ENCODE results near the gene SNX15.
"Not testable (repeated sequence)": the region's sequence is repeated elsewhere in the genome, so short reads cannot be mapped to it uniquely, and the experiment has no call there.

The SNX15 gene, protein sequence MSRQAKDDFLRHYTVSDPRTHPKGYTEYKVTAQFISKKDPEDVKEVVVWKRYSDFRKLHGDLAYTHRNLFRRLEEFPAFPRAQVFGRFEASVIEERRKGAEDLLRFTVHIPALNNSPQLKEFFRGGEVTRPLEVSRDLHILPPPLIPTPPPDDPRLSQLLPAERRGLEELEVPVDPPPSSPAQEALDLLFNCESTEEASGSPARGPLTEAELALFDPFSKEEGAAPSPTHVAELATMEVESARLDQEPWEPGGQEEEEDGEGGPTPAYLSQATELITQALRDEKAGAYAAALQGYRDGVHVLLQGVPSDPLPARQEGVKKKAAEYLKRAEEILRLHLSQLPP

DNA sequence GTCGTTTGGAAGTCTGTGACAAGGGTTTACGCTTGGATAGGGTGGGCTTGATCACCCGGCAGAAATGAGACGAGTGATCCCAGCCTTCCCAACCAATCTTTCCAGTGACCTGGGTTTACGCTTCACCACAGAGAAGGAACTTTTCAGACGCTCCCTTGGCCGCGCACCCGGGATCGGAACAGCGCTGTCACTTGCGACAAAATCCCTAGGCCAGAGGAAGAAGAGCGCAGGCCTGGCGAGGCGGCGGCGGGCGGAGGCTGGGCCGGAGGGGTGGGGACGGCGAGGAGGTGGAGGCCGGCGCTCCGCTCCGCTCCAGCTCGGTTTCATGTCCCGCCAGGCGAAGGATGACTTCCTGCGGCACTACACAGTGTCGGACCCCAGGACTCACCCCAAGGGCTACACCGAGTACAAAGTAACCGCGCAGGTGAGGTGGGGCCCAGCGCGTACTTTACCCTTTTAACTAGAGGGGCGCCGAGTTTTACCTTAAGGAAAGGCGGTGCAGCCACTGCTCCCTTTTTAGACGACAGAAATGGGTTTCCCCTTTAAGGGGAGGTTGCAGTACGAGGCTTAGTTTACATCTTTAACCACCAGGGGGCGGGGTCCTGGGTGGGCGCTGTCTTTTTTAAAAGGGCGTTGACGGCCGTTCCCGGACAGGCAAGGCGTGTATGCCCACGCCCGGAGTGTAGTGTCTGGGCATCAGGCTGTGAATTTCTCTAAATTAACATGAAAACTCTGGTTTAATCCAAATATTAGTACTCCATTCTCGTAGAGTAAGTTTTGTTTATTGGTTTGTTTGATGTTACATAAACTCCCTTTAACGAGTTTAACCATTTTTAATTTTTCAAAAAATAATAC lies at the start of gene SNX15:
SNX15 (plus strand) TSS at position 227 of the 855 bp plus-strand sequence; CDS start at position 326, 99 bp downstream.
- DNase-seq: peak; percentile 32 to 96 (median 92)

DNA sequence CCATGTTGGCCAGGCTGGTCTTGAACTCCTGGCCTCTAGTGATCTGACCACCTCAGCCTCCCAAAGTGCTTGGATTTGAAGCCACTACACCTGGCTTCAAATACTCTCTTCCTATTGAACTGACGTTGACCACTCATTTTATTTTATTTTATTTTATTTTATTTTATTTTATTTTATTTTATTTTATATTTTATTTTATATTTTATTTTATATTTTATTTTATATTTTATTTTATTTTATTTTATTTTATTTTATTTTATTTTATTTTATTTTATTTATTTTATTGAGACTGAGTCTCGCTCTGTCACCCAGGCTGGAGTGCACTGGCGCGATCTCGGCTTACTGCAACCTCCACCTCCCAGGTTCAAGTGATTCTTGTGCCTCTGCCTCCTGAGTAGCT lies 43.9 kb upstream of the SNX15 start:
- not testable (repeated sequence) for DNase-seq

DNA sequence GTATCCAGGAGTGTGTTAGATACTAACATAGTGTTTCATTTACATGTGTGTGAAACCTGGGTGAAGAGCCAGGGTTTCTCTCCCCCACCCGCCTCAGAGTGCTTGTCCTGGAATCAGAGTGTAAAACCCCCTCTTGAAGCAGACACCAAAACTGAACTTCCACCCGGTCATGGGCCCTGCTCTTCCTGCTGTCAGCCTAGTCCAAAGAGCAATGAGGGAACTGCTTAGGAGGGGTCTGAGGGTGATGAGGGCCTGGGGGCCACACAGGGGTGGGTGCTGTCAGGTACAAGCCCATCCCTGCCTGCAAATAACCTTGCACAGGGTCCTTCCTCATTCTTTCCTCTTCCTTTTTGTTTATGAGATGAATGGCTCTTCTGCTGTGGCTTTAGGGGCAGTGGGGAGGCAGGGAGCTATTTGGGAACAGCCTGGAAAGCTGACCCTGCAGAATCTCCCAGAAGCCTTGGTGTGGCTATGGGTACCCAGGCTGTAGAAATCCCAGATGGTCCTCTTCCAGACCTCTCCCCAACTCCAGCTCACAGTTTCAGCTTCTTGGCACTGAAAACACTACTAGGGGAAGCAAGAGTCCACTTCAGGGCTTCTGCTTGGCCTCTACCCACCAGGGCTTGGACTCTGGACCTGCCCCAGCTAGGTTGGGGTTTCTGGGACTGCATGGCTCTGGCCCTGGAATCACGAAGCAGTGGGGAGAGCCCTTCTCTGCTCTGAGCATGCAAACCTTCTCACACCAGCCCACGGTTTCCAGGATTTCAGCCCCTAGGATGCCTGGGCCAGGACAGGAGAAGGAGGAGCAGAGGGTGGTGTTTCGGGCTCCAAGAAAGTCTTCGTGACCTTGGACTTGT lies 39.0 kb upstream of the SNX15 start:
- no peak for DNase-seq

DNA sequence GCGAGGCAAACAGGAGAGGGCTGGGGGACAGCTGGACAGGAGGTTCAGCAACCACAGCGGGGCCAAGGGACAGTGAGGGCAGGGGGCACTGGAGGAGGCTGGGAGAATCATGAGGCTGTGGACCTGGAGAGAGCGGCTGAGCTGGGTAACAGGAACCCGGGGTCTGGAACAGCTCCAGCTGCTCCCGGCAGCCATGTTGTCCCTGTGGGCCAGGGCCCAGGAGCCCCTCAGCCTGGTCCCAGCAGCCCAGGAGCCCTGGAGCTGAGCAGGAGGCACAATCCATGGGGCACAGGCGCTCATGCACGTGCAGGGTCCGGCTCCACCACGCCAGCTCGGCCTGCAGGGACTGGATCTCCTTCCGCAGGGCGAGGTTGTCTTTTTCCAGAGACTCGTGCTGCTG lies 37.8 kb upstream of the SNX15 start:
- no peak for DNase-seq

DNA sequence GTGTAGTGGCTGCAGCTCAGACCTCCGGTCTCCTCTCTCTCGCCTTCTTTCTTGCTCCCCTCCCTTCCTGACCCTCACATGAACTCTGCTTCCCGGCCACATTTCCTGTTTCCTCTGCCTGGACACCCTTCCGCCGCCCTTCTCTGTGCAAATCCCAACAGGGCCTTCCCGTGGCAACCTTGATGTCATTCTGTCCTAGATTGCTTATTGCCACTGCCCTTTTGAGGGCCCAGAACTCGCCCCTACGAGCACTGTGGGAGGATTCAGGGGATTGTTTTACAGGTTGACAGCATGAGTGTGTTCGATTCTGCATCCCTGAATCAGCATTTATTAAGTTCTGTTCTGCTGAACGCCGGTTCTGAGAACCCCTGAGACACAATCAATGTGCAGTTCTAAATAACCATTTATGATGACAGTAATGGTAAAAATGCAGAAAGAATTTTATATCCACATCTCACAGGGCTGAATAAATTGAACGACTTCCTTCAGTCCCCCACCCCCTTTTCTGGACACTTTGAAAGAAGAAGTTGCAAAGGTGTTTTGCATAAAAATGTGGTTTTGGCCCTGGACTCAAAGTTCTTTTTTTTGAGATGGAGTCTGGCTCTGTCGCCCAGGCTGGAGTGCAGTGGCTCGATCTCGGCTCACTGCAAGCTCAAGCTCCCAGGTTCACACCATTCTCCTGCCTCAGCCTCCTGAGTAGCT lies 36.9 kb upstream of the SNX15 start:
- DNase-seq: no peak

DNA sequence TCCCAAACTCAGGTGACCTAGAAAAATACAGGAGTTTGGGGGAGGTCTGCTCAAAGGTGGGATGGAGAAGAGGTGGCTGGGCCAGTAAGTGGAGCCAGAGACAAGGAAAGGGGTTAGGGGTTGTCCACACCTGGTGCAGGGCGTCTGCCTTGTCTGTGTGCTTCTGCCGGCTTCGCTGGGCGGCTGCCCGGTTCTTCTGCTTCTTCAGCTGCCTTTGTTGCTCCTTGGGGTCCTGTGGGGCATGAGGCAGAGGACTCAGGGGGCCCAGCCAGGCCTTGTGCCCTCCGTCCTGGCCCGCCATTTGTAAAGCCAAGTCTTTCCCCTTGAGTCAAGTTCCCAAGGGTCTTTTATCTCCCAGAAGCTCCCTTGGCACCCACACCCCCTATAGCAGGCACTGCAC lies 32.9 kb upstream of the SNX15 start:
- no peak for DNase-seq

DNA sequence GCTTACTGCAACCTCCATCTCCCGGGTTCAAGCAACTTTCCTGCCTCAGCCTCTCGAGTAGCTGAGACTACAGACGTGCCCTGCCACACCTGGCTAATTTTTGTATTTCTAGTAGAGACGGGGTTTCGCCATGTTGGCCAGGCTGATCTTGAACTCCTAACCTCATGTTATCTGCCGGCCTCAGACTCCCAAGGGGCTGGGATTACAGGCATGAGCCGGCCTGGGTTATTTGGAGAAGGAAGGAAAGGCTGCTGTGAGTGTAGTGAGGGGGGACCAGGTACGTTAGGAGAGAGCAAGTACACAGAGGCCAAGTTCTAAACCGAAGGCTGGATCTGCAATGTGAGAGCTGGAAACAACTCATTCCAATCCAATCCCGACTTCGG lies 30.9 kb upstream of the SNX15 start:
- no peak for DNase-seq

DNA sequence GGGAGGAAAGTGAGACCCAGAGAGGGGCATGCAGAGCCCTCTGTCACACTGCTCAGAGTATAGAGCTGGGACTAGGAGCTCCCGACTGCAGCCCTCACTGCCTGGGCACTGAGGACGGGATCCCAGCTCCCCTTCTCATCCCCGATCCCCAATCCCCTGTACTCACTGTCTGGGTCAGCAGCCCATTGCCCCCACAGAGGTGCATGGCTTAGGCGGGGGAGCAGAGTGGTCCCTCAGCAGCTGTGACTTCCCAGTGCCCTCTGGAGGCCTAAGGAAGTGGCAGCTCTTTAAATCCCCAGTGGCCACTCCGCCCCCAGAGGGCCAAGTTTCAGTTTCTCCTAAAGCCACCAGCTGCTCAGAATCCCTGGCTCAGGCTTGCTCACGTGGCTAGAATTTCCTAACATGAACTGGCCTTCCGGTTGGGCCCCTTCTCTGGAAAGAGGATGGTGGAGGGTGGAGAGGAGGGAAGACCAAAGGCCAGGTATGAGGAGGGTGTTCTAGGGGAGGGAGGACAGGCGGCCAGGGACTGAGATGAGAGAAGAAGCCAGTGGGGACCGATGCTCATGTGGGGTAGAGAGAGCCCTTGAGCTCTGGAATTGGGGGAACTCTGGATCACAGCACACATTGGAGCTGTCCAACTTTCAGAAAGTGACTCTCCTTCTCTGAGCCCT lies 30.4 kb upstream of the SNX15 start, which contains the start of gene BATF2:
BATF2 (minus strand) TSS at position 262 of the 671 bp plus-strand sequence; CDS start at position 205, 57 bp downstream.
- DNase-seq: peak in 53 of 58 donors; percentile 2 to 65 (median 35)

DNA sequence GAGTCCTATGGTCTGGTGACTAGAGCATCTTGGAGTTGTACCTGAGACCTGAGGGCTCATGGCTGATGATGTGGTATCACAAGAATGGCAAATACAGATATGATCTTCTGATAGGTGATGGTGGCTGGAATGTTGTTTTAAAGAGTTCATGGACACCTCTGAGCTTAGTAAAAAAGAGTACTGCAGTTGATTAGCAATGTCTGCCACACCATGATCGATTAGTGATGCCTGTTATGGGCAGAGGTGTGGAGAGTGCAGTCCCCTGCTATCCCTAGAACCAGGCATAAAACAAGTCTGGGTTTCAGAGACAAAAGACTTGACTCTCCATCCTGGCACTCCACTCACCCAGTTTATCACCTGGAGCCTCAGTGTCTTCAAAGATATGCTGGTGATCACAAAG lies 29.1 kb upstream of the SNX15 start:
- no peak for DNase-seq

DNA sequence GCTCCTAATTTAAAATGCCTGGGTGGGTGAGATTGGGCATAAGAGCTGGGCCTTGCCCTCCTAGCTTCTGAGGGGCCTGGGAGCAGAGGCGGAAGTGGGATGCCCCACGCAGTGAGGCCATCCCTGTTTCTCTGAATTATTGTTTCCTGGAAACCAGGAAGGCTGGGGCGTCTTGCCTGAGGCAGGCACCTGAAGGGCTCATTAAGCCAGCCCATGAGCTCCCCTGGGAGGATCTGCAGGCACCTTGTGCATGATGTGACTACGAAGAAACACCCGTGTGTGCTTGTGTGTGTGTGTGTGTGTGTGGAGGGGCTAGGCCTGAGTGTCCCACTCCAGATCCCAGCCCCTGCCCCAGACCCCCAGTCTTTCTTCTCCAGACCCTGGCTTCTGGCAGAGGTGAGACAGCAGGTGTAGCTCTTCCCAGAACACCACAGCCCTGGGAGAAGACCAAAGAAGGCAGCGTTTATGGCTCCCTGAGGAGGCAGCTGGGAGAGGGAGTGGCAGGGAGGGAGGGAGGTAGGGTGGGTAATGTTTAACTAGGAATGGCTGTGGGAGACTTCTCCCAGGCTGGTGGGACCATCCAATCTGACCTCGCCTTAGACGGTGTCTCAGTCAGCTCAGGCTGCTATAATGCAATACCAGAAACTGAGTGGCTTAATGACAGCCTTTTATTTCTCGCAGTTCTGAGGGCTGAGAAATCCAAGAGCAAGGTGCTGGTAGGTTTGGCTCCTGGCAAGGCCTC lies 28.4 kb upstream of the SNX15 start:
- no peak for DNase-seq

DNA sequence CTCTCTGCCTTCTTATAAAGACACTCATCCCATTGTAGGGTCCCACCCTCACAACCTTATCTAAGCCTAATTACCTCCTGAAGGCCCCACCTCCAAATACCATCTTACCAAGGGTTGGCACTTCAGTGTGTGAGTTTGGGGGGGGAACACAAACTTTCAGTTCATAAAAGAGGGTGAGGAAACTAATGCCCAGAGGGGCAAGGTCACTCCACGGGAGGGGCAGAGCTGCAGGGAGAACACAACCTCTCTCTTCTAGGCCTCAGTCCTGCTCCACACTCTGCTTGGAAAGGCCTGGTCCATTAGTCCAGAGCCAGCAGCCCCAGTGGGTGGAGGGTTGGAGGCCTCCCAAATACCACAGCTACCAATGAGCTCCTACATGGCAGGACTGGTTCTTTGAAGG lies 27.8 kb upstream of the SNX15 start:
- DNase-seq: no peak

DNA sequence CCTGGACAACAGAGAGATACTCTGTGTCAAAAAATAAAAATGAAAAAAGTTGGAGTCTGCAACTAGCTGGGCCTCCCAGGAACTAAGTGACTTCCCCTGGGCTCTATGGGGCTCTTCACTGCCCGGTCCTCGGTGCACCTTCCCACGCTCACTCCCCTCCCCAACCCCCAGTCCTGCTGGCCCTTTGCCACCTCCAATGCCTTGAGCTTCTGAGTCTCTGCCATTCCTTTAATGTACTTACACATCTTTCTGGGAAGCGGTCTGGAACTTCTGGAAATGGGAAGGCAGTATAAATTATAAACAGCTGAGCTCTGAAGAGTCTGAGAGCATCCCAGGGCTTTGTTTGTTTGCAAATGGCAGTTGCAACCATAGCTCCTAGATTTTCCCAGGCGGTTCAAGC lies 24.5 kb upstream of the SNX15 start:
- DNase-seq: no peak

DNA sequence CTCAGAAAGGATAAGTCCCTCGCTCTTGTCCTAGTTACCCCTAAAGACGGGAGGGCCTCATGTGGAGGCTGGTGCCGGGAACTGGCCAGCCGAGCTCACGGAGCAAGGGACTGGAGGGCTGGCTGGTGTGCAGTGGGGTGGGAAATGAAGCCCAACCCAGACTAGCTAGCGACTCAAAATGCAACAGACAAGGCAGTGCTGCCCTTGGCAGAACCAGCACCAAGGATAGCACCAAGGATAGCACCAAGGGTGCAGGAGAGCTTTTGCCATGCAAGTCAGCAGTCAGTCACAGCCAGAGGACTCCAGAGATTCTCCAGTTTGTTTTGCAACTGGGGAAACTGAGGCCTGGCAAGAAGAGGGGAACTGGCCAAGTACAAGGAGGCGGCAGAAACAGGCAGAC lies 24.0 kb upstream of the SNX15 start:
- DNase-seq: no peak

DNA sequence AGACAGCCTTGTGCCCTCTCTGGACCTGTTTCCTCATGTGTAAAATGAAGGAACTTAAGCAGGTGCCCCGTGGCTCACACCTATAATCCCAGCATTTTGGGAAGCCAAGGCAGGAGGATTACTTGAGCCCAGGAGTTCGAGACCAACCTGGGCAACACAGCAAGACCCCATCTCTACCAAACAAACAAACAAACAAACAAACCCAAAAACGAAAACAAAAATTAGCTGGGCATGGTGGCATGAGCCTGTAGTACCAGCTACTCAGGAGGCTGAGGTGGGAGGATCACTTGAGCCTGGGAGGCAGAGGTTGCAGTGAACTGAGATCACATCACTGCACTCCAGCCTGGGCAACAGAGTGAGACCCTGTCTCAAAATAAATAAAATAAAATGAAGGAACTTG lies 23.3 kb upstream of the SNX15 start:
- DNase-seq: not testable (repeated sequence)

DNA sequence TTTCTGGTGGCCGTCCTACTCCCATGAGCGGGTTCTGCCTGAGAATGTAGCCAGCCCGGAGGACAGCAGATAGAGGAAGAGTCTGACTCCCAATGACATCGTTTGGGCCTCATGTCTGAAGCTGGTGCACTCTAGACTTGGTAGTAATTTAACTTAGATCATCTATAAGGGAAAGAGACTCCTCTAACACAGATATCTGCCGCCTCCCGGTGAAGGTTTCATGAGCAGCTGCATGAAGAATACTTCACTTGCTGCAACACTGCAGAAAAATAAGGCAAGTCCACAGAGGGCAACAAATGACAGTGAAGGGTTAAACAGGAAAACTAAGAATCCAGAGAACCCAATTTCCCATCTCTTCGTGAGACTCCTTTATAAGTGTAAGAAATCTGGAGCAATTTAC lies 19.2 kb upstream of the SNX15 start:
- DNase-seq: no peak

DNA sequence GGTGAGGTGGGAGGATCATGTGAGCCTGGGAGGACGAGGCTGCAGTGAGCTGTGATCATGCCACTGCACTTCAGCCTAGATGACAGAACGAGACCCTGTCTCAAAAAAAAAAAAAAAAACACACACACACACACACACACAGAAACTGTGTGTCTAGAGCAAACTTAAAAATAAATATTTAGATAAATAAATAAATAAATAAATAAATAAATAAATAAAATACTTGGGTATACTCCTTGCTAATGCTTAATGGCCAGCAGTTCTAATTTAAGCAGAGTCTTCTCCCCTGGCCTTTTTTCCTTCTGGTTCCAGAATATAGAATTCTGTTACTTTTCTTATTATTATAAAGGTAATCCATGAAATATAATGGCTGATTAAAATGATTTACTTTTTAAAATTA lies 18.4 kb upstream of the SNX15 start:
- DNase-seq: no peak

DNA sequence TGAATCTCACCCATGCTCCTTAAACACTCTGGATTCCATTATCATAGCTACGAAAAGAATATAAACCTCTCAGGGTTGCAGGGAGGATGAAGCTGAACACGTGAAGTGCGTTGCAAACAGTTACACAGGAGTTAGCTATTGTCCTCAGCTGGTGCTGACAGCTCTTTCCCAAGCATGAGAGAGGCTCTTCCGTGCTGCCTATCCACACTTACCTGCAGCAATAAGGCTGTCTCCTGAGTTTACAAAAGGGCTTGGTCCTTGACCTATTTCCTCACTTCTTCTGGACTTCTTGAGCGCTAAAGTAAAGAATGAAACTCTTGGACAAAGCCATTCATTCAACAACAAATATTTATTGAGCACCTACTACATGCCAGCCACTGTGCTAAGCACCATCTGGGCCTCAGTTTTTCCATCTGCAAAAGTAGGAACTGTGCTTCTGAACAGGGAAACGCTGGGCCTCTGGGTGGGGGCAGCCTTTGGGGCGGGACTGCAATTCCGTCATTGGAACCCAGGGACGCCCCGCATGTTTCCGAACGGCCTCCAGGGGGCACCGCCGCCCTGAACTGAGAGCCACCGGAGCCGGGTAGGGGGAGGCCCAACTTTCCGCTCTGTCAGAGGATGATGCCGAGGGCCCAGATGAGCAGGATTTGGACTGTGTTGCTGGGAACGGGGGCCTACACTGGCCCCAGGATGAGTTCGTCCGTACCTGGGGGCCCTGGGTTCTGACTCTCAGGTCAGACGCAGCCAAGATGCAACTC lies 13.9 kb upstream of the SNX15 start:
- DNase-seq: peak; percentile 44 to 90 (median 80)

DNA sequence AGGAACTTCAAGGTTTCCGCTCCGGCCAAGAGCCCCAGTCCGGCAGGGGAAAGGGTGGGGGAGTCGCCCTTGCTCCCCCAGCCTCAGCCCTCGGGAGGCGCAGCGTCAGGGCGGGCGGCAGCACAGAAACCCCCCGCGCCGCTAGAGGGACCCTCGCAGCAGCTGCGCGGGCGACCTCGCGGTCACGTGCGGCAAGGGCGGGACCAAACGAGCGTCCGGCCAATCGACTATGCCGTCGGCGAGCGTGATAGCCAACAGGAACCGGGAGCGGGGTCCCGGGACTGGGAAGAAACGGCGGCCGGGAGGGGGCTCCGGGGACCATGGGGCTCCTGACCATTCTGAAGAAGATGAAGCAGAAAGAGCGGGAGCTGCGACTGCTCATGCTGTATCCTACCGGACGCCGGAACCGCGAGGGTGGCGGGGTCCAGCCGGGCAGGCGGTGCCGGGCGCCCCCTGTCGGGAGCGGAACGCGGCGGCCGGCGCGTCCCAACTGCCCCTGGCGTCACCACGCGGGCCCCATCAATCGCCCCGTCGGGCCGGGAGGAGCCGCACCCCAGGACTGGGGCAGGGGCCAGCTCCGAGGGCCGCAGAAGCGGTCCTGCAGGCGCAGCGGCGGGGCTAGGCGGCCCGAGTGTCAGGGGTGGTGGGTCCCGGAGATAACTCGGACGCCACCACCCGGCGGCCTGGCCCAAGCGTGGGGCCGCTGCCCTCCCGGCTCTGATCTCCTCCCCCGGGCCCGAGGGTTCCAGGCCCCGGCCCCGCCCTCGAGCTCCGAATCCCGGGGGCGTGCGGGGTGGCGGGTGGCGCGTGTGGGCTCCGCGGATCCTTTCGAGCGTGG lies 13.1 kb upstream of the SNX15 start, which contains the start of gene ARL2:
ARL2 (plus strand) TSS at position 273 of the 838 bp plus-strand sequence; CDS start at position 321, 48 bp downstream.
- peak; percentile 62 to 95 (median 88) for DNase-seq
